ENCODE data around the gene MYB.

- TF ChIP-seq CTCF (IDR thresholded peaks at IDR 0.05; ENCODE audit: low read length) (no peak), EZH2phosphoT487 (IDR thresholded peaks at IDR 0.05; ENCODE audit: low read length) (no peak), EZH2 (optimal IDR thresholded peaks at IDR 0.05; ENCODE audit: low read depth, low read length) (no peak)
Observed at GRCh38 chr6:135231469-135231844, 50.3 kb downstream of the MYB start.
